ENCODE data around the gene RNU6-8.

DNA sequence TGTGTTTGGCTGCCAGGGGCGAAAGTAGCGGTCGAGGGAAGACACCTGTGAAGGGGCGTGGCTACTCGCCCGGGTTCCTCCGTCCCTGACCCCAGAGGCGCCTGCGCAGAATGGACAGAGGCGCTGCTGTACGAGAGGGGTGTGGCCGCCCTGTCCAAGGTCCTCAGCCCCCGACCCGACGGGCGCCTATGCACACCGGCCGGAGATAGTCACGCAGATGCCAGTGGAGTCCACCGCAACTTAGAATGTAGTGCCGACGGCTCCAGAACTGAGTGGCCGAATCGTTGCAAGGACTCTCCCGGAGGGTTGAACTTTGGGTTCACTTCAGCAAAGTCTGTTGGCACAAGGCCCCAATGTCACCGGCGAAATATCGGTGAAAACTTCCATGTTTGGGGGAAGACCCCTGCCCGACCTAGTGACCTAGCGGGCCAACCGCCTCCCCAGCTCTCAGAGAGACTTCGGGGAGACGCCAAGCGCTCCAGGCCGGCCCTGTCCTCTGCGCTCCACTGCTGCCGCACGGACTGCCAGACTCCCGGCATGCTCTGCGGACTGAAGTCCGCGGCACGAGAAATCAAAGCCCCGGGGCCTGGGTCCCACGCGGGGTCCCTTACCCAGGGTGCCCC lies 1.8 kb downstream of the RNU6-8 start:
- TF ChIP-seq, protein P1, sequence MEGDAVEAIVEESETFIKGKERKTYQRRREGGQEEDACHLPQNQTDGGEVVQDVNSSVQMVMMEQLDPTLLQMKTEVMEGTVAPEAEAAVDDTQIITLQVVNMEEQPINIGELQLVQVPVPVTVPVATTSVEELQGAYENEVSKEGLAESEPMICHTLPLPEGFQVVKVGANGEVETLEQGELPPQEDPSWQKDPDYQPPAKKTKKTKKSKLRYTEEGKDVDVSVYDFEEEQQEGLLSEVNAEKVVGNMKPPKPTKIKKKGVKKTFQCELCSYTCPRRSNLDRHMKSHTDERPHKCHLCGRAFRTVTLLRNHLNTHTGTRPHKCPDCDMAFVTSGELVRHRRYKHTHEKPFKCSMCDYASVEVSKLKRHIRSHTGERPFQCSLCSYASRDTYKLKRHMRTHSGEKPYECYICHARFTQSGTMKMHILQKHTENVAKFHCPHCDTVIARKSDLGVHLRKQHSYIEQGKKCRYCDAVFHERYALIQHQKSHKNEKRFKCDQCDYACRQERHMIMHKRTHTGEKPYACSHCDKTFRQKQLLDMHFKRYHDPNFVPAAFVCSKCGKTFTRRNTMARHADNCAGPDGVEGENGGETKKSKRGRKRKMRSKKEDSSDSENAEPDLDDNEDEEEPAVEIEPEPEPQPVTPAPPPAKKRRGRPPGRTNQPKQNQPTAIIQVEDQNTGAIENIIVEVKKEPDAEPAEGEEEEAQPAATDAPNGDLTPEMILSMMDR (IDR thresholded peaks at IDR 0.05) = no peak
- TF ChIP-seq EP300 (IDR thresholded peaks at IDR 0.05) = no peak
- TF ChIP-seq POLR2AphosphoS5 (IDR thresholded peaks at IDR 0.05) = no peak
- TF ChIP-seq POLR2A (IDR thresholded peaks at IDR 0.05) = peak in 1 of 4 donors; percentile 39
